Activated CD8-positive, alpha-beta memory T cell treated with anti-CD3 and anti-CD28 coated beads for 1 hour (primary cell): ENCODE data around the gene RAB26.
"Not testable (repeated sequence)": the region's sequence is repeated elsewhere in the genome, so short reads cannot be mapped to it uniquely, and the experiment has no call there.

ENCODE experiments used
- DNase-seq, 2 donors: peaks; one replicate each; pipeline ENCODE4 v3.0.0-alpha.2; 2020; ENCODE audit warnings: low read depth in 1 of 2; ENCODE audit errors: extremely low read depth in 1 of 2

Gene RAB26

DNA sequence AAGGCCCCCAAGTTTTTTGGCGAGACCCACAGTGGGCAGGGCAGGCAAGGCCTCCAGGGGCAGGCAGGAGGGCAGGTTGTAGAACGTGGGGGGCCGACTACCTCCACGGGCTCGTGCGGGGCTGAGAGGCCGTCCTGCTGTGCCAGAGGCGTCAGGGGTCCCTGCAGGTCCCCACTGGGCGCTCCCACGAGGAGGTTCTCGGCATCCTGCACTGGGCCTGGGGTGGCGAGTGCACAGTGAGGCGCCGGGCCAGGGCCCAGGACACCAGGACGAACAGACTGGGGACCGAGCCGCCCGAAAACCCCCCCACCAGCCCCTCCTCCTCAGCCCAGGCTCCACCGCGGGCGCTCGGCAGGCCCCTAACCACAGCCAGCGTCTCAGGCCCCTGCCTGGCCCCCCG lies 32.0 kb upstream of the RAB26 start:
- not testable (repeated sequence) for DNase-seq

DNA sequence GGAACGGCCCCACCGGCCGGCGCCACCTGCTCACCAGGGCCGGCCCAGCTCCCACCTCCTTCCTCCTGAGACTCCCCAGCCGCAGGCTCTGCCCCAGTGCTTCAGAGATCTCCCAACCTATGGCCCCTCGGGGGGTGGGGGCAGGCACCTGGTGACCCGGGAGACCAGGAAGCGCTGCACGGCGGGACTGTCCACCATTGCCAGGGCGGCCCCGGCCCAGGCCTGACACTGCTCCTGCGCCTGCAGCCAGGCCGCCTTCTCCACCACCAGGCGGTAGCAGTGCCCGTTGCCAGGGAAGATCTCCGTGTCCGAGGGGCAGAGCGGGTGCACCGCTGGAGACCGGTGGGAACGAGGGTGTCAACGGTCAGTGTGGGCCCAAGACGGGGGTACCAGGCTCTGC lies 31.1 kb upstream of the RAB26 start:
- not testable (repeated sequence) for DNase-seq

DNA sequence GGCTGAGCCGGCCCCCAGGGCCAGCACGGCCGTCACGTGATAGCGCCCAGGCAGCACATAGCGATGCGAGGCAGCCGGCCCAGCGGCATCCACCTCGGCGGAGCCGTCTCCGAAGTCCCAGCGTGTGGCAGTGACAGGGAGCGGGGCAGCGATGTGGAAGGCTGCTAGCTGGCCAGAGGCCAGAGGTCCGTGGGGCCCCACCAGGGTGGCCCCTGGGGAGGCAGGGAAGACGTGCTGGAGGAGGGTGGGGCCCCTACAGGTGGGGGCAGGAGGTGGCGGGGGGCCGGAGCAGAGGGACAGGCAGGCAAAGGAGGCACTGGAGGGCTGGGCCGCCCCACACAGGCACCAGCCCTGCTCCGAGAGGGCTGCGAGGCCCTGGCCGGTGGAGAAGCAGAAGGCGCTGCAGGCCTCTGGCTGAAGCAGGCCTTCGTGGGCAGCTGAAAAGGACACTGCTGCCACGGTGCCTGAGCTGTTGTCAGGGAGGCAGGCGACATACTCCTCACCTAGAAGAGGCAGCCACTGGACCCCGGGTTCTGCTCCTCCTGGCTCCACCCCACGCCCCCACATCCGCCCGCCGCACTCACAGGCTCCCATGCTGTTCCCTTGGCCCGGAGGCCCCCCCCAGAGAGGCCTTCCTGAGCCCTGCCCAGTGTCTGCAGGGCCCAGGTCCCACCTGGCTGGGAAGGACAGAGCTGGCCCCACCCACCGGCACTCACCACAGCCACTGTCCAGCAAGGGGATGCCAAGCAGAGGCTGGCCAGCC lies 30.3 kb upstream of the RAB26 start:
- not testable (repeated sequence) for DNase-seq

DNA sequence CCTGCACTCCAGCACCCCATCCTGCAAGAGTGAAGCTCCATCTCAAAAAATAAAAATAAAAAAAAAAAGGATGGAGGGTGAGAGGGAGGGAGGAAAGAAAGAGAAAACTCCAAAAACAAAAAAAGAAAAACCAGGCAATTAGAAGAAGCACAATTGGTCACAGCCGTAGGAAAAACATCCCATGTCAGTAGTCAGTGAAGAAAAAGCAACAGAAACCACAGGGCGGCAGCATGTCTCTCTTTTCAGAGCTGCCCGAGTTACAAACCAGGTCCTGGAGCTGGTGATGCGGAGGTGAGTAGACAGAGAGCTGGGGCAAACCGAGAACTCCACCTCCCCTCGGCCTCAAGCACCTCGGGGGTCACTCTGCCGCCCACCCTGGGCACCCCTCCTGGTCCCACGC lies 27.1 kb upstream of the RAB26 start:
- not testable (repeated sequence) for DNase-seq

DNA sequence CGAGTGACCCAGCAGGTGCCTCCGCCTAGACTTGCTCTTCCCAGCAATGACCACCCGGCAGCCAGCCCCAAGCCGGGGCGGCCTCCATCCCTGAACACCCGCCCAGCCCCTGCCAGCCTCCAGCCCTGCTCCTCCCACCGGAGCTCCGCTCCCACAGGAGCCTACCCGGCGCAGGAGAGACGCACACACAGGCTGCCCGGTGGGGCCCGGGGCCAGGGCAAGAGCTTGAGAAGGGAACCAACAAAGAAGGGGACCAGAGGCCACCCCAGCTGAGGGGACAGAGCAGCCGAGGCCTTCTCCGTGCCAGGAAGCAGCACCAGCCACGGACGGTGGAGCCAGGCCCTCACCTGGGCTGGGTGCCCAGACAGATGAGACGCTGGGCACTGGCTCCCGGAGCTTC lies 26.6 kb upstream of the RAB26 start:
- no peak for DNase-seq

DNA sequence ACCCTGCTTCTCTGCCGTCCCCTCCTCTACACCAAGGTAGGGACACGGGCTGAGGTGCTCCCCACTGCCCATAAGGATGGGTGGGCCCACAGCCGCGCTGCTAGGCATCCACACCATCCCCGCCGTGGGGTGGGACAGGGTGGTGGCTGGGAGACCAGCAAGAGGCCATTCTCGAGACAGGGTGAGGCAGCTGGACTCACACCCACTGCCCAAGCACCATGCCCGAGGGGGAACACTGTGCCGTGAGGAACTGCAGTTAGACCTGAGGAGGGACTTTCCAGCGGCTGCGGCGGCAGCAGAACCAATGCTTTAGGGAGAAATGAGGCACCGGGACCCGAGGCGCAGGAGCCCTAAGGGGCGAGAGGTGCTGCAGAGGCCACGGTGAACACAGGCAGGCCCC lies 26.0 kb upstream of the RAB26 start:
- no peak for DNase-seq

DNA sequence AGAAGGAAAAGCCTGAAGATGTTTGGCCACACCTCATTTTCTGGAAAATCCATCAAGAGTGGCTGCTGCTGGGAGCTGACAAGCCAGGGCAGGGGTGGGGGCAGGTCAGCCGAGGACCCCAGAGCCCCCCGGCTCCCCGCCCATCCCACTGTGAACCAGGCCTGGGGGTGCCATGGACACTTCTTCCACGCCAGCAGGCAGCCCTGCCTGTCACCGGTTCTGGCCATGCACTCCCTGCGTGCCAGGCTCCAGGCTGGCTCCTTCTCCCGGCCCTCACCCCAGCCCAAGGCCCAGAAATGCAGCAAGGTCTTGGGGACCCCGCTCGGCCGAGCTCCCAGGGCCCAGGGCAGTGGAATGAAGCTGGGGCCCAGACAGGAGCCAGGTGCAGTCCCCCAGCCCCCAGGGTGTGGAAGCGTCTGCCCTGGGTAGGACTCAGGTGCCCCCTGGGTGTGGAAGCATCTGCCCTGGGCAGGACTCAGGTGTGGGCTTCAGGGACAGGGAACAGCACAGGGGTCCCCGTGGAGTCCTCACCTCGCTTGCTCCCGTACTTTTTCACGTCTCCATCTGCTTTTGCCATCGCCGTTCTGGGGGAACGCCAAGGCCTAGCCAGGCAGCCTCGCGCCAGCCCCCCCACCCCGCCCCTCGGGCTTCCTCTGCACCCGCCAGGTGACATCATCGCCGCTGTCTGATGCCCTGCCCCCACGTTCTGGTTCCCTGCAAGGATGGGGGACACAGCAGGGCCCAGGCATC lies 25.3 kb upstream of the RAB26 start:
- DNase-seq = not testable (repeated sequence)

DNA sequence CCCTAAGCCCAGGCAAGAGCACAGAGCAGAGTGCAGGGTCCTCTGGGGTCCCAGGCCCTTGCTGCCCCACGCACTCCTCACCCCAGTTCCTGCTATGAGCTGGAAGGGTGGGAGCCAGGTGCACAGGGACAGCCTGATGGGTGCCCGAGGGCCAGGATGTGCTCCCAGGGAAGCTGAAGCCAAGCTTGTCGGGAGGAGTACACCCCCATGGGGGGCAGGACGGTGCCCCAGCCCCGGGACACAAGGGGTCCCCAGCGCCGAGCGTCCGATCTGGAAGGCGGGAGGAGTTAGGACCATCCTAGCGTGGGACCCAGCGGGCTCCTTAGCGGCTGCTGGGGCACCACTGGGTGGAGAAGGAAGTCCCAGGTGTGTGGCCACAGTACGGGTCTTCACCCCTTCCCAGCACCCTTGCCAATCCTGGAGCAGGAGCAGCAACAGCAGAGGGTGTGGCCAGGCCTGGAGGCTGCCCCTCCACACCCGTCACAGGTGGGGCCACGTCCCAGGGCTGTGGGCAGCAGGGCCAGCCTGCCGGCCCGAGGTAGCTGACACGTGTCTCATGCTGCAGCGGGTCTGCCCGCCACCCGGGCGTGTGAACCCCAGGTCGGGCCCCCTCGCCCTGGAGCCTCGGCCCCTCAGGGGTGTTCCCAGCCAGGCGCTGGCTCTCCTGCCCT lies 24.6 kb upstream of the RAB26 start:
- not testable (repeated sequence) for DNase-seq

DNA sequence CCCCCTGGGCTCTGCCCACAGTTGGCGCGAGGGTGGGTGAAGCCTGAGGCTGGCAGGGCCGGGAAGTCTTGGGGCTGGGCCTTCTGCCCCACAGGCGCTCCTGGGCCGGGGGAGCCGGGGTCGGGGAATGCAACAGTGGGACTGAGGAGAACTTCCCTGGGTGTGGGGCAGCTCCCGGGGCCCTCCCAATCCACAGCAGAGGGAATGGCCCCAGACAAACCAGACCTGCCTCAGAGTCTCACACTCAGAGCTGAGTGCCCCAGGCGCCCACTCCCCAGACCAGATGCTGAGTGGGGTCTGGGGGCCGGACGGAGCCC lies 24.1 kb upstream of the RAB26 start:
- not testable (repeated sequence) for DNase-seq

DNA sequence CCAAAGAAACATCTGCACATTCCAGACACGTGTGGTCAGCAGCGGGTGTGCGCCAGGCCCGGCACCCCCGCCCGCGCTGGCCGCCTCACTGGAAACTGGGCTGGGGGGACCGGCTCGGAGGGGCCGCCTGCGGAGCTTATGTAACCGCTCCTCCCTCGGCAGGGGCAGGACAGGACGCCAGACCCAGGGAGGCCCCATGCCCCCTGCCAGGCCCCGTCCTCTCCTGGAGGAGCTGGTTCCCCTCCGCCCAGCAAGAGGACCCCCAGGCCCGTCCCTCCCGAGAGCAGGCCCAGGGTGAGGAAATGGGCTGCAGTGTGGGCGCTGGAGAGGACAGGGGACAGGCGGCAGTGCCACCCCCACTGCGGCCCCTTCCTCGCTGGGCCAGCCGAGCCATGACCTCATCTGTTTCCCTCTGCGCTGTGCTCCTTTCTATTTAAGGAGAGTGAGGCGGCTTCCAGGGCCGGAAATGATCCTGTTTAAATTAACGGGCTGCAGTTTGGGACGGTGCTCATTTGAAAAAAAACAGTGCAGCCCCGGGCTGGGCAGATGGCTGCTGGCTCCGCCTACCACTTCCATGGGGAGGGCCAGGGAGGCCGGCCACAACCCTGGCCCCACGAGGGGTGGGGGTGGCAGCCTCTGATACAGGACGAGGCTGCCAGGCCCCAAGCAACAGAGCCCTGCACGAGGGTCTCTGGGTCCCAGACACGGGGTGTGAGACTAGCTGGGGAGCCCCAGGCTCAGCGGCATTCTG lies 23.6 kb upstream of the RAB26 start:
- DNase-seq = not testable (repeated sequence)

DNA sequence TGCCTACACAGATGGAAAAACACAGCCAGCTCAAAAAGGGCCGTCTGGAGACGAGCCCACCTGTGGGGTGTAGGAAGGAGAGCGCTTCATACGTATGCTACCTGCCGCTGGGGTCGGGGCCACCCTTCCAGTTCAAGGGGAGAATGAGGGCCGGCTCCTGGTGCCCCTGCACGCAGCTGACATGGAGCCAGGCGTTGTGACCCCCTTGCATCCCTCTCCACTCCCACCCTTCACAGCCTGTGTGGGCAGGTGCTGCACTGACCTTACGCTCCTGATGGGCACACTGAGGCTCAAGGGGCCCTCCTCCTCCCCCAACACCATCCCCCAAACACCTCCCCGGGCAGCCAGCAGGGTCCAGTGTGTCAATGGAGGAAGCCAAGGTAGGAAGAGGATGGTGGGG lies 22.8 kb upstream of the RAB26 start:
- DNase-seq = not testable (repeated sequence)

DNA sequence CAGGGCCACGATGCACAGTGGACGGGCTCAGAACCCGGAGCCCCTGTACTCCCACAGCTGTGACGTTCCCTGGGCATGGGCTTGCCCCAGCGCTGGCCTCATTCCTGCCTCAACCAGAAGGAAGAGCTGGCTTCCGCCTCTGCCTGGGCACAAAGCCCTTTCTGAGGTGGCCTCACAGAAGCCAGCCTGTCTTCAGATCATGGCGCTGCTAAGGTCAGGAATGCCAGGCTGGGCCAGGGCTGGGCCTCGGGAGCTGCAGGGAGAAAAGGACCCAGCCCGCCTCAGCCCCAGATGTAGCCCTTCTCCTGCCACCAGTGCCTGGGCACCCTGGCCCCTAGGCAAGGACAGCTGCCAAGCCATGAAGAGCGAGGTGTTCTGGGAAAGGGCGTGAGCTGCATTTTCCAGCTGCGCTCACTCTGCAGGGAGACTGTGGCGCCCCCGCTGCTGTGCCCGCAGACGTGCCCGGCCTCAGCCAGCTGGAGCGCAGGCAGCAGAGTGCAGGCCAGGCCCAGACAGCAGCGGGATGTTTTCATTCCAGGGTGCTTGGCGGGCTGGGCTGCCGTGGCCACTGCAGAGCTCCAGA lies 22.2 kb upstream of the RAB26 start:
- DNase-seq = not testable (repeated sequence)

DNA sequence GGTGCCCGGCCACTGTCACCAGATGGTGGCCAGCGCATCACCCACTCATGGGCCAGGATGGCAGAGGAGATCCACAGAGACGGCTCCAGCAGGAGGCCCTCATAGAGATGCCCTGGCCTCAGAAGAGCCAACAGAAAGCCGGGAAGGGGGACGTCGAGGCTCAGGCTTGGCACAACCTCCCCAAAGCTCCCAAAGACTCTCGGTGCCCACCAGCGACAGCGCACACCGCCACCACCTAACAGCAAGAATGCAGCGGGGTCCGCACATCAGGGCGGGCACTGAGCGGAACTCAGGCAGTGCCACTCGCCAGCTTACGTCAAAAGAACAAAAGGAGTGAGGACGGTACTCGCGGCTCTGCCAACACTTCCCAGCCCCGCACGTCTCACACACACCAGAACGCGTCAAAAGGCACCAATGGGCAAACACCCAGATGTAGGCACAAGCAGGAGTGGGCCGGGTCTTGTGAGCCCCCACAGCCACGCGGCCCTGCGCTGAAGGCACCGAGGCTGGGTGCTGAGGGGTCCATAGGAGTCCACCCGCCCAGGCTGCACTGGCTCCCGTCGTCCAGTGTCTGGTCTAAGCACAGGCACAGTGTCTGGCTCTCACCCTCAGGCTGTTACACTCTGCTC lies 21.4 kb upstream of the RAB26 start:
- DNase-seq = not testable (repeated sequence)

DNA sequence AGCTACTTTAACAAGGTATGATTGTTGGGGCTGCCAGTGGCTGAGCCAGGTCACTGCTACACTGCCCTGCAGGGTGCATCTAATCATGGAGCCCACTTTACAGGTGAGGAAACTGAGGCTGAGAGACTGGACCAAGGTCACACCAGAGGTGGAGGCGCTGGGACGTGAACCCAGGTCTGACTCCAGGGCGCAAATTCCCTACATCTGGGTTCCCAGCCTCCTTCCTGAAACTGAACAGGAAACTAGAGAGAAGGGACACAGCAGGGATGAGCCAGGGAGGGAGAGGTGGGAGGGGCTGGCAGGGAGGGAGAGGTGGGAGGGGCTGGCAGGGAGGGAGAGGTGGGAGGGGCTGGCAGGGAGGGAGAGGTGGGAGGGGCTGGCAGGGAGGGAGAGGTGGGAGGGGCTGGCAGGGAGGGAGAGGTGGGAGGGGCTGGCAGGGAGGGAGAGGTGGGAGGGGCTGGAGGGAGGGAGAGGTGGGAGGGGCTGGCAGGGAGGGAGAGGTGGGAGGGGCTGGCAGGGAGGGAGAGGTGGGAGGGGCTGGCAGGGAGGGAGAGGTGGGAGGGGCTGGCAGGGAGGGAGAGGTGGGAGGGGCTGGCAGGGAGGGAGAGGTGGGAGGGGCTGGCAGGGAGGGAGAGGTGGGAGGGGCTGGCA lies 20.7 kb upstream of the RAB26 start:
- DNase-seq = not testable (repeated sequence)

DNA sequence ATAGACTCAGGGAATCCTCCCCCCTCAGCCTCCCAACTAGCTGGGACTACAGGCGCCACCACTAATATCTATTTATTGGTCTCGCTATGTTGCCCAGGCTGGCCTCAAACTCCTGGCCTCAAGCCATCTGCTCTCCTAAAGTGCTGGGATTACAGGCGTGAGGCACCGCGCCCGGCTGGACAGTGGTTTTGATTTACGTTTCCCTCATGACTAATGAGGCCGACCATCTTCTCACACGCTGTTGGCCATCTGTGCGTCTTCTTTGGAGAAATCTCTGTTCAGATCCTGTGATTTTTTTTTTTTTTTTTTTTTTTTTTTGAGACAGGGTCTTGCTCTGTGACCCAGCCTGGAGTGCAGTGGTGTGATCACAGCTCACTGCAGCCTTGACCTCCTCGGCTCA lies 19.2 kb upstream of the RAB26 start:
- not testable (repeated sequence) for DNase-seq

DNA sequence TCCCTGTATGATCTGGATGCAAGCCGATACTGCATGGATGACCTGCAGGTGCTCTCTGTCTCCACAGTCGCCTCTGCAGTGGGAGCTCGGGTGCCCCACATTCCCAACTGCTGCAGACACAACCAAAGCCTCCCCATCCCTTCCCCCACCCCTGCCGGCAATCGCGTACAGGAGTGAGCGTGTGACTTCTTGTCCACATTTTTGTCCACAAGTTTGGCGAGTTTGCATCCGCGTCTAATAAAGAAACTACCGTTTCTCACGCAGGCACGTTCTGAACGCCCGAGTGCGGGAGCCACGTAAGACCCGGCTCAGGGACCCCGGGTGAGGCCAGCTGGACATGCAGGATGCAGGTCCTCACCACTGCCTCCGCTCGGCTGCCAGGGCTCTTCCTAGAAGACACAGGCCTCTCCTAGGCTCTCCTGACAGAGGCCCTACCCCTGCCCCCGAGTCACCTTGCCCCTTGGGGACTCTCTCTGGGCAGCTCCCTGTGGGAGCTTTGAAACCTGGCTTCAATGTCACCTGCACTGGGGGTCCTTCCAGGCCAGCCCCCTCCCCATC lies 18.5 kb upstream of the RAB26 start:
- not testable (repeated sequence) for DNase-seq

DNA sequence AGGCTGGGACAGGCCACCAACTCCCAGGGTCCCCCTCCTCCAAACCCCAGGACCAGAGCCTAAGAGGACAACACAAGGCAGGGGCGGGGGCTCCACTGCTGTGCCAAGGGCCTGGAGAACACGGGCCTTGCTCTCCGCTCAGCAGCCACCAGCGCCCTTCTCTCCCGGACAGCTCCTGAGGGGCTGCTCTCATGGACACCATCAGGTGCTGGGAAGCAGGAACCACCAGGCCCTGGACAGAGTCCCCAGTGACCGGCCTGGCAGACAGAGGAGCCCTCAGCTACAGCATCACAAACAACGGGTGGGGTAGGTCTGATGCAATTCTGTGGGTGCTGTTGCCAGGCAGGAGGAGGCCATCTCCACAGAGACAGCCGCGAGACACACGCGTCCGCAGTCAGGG lies 14.6 kb upstream of the RAB26 start:
- DNase-seq = not testable (repeated sequence)

DNA sequence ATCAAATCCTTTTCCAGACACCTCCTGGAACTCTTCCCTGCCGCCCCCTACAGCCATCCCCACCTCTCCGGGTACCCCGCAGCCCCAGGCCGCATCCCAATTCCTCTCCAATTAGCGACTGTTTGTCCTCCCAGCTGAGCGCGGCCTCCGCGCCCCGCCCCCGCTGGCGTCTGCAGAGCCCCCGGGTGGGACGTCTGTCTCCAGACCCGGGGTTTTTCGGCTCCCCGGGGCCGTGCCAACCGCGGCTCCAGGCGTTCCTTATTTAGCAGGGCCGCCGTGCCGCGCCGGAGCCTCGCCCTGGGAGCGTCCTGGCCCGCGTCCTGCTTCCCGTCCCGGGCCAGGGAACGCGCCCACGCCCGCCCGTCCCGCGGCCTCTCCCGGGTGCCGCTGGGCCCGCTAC lies 13.4 kb upstream of the RAB26 start:
- not testable (repeated sequence) for DNase-seq

DNA sequence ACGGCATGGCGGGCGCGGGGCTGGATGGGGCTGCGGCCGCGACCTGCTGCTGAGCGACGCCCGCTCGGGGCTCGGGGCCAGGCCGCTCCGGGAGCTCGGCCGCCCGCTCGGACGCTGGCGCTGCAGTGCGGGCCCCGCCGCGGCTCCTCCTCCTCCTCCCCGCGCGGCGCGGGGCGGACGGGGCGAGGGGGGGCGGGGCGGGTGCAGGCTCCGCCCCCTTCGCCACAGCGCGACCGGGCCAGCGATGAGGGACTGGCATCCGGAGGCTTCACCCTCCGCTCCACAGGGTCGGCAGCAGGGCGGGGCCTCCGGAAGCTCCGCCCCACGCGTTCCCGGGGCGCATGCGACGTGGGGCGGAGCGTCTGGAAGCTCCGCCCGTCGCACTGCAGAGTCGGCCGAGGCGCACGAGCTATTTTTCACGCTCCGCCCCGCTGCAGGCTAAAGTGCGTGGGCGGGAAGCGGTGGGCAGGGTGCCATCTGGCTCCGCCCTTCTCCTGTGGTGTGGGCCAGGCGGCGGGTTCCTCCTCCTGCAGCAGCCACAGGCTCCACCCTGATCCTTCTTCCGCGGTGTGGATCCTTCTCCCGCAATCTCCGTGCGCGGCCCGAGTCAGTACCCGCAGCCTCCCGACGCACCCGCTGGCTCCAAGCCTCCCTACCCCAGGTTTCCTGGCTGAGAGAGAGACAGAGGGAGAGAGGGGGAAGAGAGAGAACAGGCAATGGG lies 12.5 kb upstream of the RAB26 start, which contains the start of gene PKD1:
Gene PKD1, minus strand, starts transcription at position 129 of the 721 bp plus-strand sequence. CDS start 209 bp downstream, outside the sequence.
- DNase-seq = peak; percentile 88 to 98
